Spinal cord (tissue), 10 donors: ENCODE measurements around the gene ATXN8OS. TPM values are rescaled to one million over a fixed set of nuclear protein-coding genes. Genes with fewer than 3 reads are reported as not detected.

Experiments
- DNase-seq, 6 donors: peaks; one replicate each; pipeline versions ENCODE4 v3.0.0 to v3.0.0-alpha.2; 2013 to 2015; ENCODE audit warnings: low spot score in 6 of 6, low read depth in 4 of 6
- H3K27ac ChIP-seq: one replicate; pipeline ENCODE4 v1.5.1; 2013; ENCODE audit warnings: low read depth, low read length, control low read depth
- H3K27me3 ChIP-seq: one replicate; pipeline ENCODE4 v1.6.1; 2013; ENCODE audit warnings: low read length; ENCODE audit not compliant: control insufficient read depth, insufficient read depth
- H3K36me3 ChIP-seq: one replicate; pipeline ENCODE4 v1.6.1; 2013; ENCODE audit warnings: low read length; ENCODE audit not compliant: control insufficient read depth, insufficient read depth
- H3K4me1 ChIP-seq: one replicate; pipeline ENCODE4 v1.6.1; 2013; ENCODE audit warnings: low read length; ENCODE audit not compliant: control insufficient read depth, insufficient read depth
- H3K4me3 ChIP-seq: one replicate; pipeline ENCODE4 v1.5.1; 2013; ENCODE audit warnings: low read depth, low read length, control low read depth
- H3K9me3 ChIP-seq: one replicate; pipeline ENCODE4 v1.6.1; 2013; ENCODE audit warnings: low read length; ENCODE audit not compliant: control insufficient read depth, insufficient read depth
- WGBS: methylation state at CpG from one replicate; pipeline ENCODE4 v1.1.5; 2013; ENCODE audit warnings: missing lambda C conversion rate; ENCODE audit not compliant: insufficient coverage; 5-methylcytosine and 5-hydroxymethylcytosine counted together
- long read RNA-seq, 4 donors: transcript quantifications; one replicate each; lab custom pipeline, GENCODE V29; 2026
- polyA plus RNA-seq, 2 donors: library from polyadenylated mRNA; unstranded; fragments of 120-200 nt; gene quantifications; one replicate each; pipeline ENCODE4 v1.2.1, GENCODE V29; 2013; ENCODE audit not compliant: insufficient read length in 2 of 2
- total RNA-seq, 2 donors: library from RNA; depleted of rRNA in 1 of 2; stranded (reverse); fragments of 120-200 nt in 1 of 2; fragments of >200 nt in 1 of 2; gene quantifications; one replicate each; pipeline versions ENCODE4 v1.2.3 to v1.2.4, GENCODE V29; 2013 to 2014
- donor health status: healthy.

The ATXN8OS gene
- total RNA-seq (1 to 10 TPM in 1 of 2 donors, under 1 TPM in 1; 0.88 to 1.5 TPM), polyA plus RNA-seq (1 to 10 TPM in 1 of 2 donors, under 1 TPM in 1; 0.98 to 1.9 TPM)
- long read RNA-seq, donor 1 = 0 reads
- long read RNA-seq, donor 2 = 0 reads
- long read RNA-seq, donor 3 = 0 reads
- long read RNA-seq, donor 4 = 0 reads

DNA sequence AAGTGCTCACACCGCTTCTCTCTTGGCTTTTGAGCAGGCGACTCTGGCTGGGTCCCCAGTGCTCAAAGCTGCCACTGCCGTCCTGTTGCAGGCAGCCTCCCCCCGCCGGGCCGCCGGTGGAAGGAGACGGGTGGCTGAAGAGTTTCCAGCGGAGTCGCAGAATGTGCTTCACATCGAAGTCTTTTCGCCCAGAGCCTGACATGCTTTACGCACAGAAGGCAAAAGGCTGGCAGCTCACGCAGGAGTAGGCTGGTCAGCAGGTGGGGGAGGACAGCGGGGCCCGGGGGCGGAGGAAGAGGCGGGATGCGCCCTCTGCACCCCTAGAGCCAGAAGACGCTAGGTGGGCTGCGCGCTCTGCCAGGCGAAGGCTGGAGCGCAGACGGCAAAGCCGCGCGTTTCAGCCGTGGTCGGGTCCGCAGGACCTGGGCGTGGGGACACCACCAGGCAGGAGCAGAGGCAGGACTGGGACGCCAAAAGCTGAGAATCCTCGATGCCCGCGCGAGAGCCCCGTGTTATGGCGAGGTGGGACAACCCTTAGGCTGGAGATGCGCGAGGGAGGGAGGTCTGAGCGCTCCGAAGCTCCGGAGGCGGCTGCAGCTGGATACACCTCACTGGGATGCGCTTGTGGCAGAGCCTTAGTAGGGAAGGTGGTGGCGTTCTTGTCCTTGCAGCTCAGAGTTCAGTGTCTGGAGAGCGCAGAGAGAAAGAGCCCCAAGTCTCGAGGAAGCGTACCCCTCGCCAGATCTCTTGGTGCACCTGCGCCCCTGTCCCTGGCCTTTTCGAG is at the start of gene ATXN8OS:
TSS of gene ATXN8OS (plus strand) at position 329 of the 784 bp plus-strand sequence.
- Histone ChIP-seq H3K27ac (no peak within 1 kb of the TSS), H3K27me3 (peaks cover 15% of the 10 kb centered on the region), H3K4me3 (peak within 1 kb of the TSS; percentile 35), H3K36me3 (no peaks in the 10 kb centered on the region), H3K9me3 (no peaks in the 10 kb centered on the region), H3K4me1 (peaks cover 12% of the 10 kb centered on the region)
- WGBS = under 1% methylated on average over 53 of the region's 53 CpGs
- DNase-seq = peak in 5 of 6 donors; percentile 11 to 81 (median 44)

DNA sequence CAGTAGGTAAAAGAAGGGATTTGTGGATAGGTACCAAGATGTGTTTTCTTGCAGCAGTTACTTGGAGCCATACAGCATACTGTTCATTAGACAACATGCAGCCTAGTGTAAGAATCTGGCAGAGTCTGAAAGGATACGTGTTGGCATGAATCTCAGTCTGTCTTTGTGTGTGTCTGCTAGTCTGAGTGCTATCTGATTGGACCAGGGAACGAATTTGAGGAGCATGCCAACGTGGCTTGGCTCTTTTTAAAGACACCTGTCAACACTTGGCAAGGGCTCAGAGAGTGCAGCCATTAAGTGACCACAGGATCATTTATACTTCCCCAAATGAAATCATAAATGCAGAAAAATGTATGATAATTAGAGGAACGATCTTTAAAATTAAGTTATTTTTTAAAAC is 27.6 kb upstream of the ATXN8OS start:
- Histone ChIP-seq H3K27ac (no peak overlapping the region), H3K9me3 (no peaks in the 10 kb centered on the region), H3K4me3 (no peak overlapping the region), H3K36me3 (no peaks in the 10 kb centered on the region), H3K27me3 (no peaks in the 10 kb centered on the region), H3K4me1 (no peaks in the 10 kb centered on the region)
- 67% methylated on average over 1 of the region's 4 CpGs for WGBS
- DNase-seq = peak; percentile 50 to 95 (median 74)

DNA sequence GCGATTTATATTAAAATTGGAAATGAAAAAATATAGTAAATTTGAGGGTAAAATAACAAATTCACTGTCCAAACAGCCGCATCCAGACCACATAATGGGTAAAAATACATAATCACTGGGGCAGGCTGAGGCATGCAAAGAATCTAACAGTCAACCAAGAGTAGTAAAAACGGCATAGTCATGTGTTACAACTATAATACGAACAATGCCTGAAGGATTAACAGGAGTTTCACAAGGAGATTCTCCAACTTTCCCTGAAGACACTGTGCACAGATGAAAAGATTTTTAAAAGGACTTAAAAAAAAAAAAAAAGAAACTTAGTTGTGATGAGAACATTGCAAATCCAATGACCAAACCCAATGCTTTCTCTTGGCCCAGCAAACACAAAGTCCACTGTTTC is 20.4 kb upstream of the ATXN8OS start:
- no peaks in the 10 kb centered on the region for H3K4me1 ChIP-seq
- no peak for DNase-seq
- WGBS = no CpG with 5 or more reads among the region's 4 CpGs
- H3K27ac ChIP-seq = no peak overlapping the region
- H3K36me3 ChIP-seq = no peaks in the 10 kb centered on the region
- H3K27me3 ChIP-seq = no peaks in the 10 kb centered on the region
- H3K9me3 ChIP-seq = no peaks in the 10 kb centered on the region
- no peak overlapping the region for H3K4me3 ChIP-seq

DNA sequence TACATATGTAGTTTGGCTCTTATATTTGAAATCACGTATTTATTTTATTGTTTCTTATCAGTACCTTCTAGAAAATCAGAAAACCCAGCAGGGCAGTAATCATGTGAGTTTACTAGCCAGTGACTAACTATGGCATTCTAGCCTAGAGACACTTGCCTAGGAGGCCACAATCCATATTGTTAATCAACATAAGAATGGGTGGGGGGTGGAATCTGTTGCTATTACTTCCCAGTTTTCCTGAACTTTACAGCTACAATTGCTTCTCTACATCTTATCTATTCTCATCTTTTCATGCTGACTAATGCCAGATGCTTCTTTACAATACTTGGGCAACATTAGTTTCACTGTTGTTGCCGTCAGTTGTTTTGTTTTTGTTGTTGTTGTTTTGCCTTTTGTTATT is 18.7 kb upstream of the ATXN8OS start:
- Histone ChIP-seq H3K4me3 (no peak overlapping the region), H3K27me3 (no peaks in the 10 kb centered on the region), H3K36me3 (no peaks in the 10 kb centered on the region), H3K9me3 (no peaks in the 10 kb centered on the region), H3K27ac (no peak overlapping the region), H3K4me1 (no peaks in the 10 kb centered on the region)
- WGBS = no CpG with 5 or more reads among the region's 2 CpGs
- no peak for DNase-seq

DNA sequence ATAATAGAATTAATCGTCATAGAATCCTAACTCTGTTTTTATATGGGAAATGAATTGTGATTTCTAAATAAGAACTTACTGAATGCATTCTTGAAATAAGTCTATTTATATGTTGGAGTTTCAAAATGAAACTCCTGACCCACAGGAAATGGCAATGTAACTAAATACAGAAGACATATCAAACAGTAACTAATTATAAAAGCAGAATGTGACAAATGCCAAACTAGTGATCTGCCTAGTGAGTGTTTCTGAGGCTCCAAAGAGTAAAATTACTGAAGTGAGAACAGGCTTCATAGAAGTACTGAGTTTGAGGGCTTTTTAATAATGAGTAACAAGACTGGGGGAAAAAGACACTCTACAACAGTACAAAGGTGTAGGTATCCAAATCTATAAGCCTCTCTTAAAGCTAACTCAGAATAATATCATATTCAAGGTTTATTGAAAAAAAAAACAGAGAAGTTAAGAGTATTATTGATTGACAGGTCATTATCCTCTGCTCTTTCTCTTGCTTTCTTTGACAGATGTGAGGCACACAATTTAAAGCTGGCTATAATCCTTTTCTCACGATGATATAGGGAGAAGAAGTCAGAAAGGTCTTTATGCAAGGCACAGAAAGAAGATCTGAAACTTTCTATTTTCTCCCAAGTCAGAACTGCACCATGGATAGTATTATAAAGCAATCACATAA is 17.4 kb upstream of the ATXN8OS start:
- H3K27ac ChIP-seq = no peak overlapping the region
- H3K9me3 ChIP-seq = no peaks in the 10 kb centered on the region
- H3K36me3 ChIP-seq = no peaks in the 10 kb centered on the region
- WGBS = no CpG with 5 or more reads among the region's 2 CpGs
- no peak overlapping the region for H3K4me3 ChIP-seq
- DNase-seq = no peak
- no peaks in the 10 kb centered on the region for H3K4me1 ChIP-seq
- no peaks in the 10 kb centered on the region for H3K27me3 ChIP-seq

DNA sequence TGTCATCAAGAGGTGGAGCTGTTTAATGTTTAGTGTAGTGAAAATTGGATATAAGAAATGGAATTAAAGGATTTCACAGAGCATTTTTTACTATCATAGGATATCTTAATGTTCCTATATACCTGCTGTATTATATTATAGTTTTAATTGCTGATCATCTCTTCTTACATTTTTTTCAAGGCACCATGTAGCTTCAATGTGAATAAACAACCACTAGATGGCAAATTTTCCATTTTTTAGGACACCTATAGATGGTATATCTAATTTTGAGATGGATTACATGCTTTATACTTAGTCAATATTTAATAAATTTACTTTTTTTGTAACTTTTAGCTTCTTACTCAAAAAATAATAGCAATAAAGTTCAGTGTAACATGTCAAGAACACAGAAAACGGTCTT is 9.0 kb upstream of the ATXN8OS start:
- no peaks in the 10 kb centered on the region for H3K36me3 ChIP-seq
- no peak overlapping the region for H3K27ac ChIP-seq
- no peaks in the 10 kb centered on the region for H3K9me3 ChIP-seq
- no peaks in the 10 kb centered on the region for H3K27me3 ChIP-seq
- H3K4me1 ChIP-seq = no peaks in the 10 kb centered on the region
- peak in 1 of 6 donors; percentile 34 for DNase-seq
- WGBS = no CpG with 5 or more reads among the region's 1 CpG
- no peak overlapping the region for H3K4me3 ChIP-seq

DNA sequence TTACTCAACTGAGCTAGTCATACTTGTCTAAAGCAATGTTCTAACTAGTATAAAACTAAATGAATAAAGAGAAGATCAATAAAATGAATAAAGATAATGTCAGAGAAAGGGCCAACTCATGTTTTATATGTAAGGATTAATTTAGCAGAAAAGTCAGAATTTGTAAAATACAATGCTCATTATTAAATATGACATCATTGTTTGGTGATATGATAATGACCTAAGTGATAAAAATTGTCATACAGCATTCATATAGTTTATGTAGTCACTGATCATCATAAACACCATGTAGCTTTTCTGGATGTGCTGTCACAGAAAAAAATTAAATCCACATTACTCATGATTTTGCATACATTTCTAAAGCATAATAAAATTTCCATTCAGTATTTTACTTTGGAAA is 3.1 kb upstream of the ATXN8OS start:
- H3K9me3 ChIP-seq = no peaks in the 10 kb centered on the region
- no peak overlapping the region for H3K27ac ChIP-seq
- peaks cover 12% of the 10 kb centered on the region for H3K4me1 ChIP-seq
- no peaks in the 10 kb centered on the region for H3K36me3 ChIP-seq
- peaks cover 15% of the 10 kb centered on the region for H3K27me3 ChIP-seq
- no peak overlapping the region for H3K4me3 ChIP-seq
- DNase-seq = no peak

DNA sequence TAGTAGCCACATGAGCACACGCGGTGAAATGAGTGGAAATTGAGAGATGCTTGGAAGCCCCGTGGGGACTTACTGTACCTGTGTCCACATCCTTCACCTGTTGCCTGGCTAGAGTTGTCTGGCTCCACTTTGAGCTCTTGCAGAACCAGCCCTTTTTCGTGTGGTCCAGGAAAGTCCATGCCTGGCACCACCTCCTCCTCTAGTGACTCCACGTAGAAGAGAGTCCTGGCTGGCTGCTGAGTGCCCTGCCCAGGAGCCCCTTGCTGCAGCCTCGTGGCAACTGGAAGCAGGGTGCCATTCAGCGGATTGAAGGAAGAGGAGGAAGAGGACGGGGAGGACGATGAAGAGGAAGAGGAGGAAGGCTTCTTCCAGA is 515 bp upstream of the ATXN8OS start:
- Histone ChIP-seq H3K27ac (no peak overlapping the region), H3K9me3 (no peaks in the 10 kb centered on the region), H3K4me1 (peaks cover 12% of the 10 kb centered on the region), H3K36me3 (no peaks in the 10 kb centered on the region), H3K27me3 (peaks cover 15% of the 10 kb centered on the region), H3K4me3 (peak overlapping the region; percentile 35)
- DNase-seq = no peak
- WGBS = 31% methylated on average over 8 of the region's 9 CpGs

DNA sequence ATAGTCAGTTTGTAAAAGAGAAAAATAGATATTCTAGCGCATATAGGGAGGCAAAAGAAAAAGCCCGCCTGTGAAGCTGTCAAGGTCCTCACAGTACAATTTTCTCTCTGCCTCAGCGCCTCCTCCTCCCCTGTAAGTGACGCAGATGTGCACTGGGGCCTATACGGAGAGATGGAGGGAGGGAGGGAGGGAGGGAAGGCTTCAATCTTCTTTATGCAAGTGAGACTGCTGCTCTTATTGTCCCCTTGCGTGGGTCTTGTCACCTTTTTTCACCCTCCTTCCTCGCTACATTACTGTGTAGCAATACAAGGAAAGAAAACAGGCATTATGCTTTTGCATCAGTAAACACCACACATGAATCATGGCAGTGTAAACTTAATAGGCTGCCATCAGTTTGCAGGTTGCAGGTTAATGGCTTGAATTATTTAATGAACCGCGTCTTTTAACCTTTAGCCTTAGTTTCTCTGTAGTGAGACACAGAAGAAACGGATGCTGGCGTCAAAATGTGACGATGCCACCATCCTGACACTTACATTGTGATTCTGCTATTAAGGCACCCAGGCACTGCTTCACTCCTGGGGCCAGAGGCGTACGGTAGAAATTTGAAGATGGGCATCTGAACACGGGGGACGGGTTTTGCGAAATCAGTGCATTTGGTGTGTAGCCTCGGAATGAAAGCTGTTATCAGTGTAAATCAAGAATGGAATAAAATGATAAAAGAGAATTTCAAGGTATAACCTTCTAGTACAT is 905 bp downstream of the ATXN8OS start, which contains the start of gene KLHL1:
TSS of gene KLHL1 (minus strand) at position 97 of the 750 bp plus-strand sequence. CDS start 753 bp downstream, outside the sequence.
- WGBS = 45% methylated on average over 11 of the region's 18 CpGs
- DNase-seq = peak in 5 of 6 donors; percentile 31 to 93 (median 54)
- peaks cover 12% of the 10 kb centered on the region for H3K4me1 ChIP-seq
- no peaks in the 10 kb centered on the region for H3K9me3 ChIP-seq
- H3K36me3 ChIP-seq = no peaks in the 10 kb centered on the region
- peaks cover 15% of the 10 kb centered on the region for H3K27me3 ChIP-seq
- no peak within 1 kb of the TSS for H3K27ac ChIP-seq
- H3K4me3 ChIP-seq = peak within 1 kb of the TSS; percentile 35
